Activated B cell treated with CpG ODN at 0.5 μM for 24 hours (primary cell): ENCODE data around the gene TRIM54. TPM values are rescaled to one million over a fixed set of nuclear protein-coding genes. Genes with fewer than 3 reads are reported as not detected.

Experiments used
- ATAC-seq: fragments of 200-7000 bp; cut with Tn5 transposase; one replicate; pipeline ENCODE4 v1.10.0; 2021; ENCODE audit warnings: low read depth, mild to moderate bottlenecking, moderate library complexity
- CTCF ChIA-PET: fragments of 350-600 bp; sonication (Branson Sonifier 250); formaldehyde crosslinking; loops from one replicate; lab custom pipeline; 2021; ENCODE audit warnings: antibody characterized with exemption; lab: Charles Lee
- POLR2A ChIA-PET: fragments of 350-600 bp; sonication (Branson Sonifier 250); formaldehyde crosslinking; loops from one replicate; lab custom pipeline; 2021; ENCODE audit warnings: antibody characterized with exemption; lab: Charles Lee
- DNase-seq: peaks from one replicate; pipeline ENCODE4 v3.0.0; 2022
- H3K27ac Mint-ChIP-seq: one replicate; pipeline ENCODE4 v1.8.0; 2020; ENCODE audit warnings: mixed read lengths
- H3K27me3 Mint-ChIP-seq: one replicate; pipeline ENCODE4 v1.8.0; 2021; ENCODE audit warnings: mixed read lengths
- H3K36me3 Mint-ChIP-seq: one replicate; pipeline ENCODE4 v1.8.0; 2021; ENCODE audit warnings: low read depth, mixed read lengths
- H3K4me1 Mint-ChIP-seq: one replicate; pipeline ENCODE4 v1.8.0; 2021; ENCODE audit warnings: mixed read lengths
- H3K4me3 Mint-ChIP-seq: one replicate; pipeline ENCODE4 v1.8.0; 2020; ENCODE audit warnings: mild to moderate bottlenecking, mixed read lengths
- H3K9me3 Mint-ChIP-seq: one replicate; pipeline ENCODE4 v1.8.0; 2020; ENCODE audit warnings: mixed read lengths
- intact Hi-C: fragments of 100-400 bp; cut with micrococcal nuclease; formaldehyde crosslinking; loops from one replicate; pipeline ENCODE4 v1.15.1; 2024
- total RNA-seq: library from RNA; stranded (reverse); gene quantifications from 2 replicates; pipeline ENCODE4 v1.2.3, GENCODE V29; 2022
- TF ChIP-seq, protein P1 (sequence below): fragments of 200-600 bp; IDR thresholded peaks from one replicate; pipeline ENCODE4 v1.8.0; 2022; ENCODE audit warnings: antibody characterized with exemption, mild to moderate bottlenecking

Gene TRIM54
- total RNA-seq, 1 donor from 2014 or later, result not detected

- ChIA-PET POLR2A (no interaction called here), CTCF (no interaction called here)
- Mint-ChIP-seq H3K36me3 (no peaks in the 10 kb centered on the region), H3K27me3 (peaks cover 10% of the 10 kb centered on the region), H3K27ac (no peak within 1 kb of the TSS), H3K4me1 (peaks cover 5% of the 10 kb centered on the region), H3K9me3 (no peaks in the 10 kb centered on the region), H3K4me3 (no peak within 1 kb of the TSS)
- TF ChIP-seq, protein P1, sequence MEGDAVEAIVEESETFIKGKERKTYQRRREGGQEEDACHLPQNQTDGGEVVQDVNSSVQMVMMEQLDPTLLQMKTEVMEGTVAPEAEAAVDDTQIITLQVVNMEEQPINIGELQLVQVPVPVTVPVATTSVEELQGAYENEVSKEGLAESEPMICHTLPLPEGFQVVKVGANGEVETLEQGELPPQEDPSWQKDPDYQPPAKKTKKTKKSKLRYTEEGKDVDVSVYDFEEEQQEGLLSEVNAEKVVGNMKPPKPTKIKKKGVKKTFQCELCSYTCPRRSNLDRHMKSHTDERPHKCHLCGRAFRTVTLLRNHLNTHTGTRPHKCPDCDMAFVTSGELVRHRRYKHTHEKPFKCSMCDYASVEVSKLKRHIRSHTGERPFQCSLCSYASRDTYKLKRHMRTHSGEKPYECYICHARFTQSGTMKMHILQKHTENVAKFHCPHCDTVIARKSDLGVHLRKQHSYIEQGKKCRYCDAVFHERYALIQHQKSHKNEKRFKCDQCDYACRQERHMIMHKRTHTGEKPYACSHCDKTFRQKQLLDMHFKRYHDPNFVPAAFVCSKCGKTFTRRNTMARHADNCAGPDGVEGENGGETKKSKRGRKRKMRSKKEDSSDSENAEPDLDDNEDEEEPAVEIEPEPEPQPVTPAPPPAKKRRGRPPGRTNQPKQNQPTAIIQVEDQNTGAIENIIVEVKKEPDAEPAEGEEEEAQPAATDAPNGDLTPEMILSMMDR, result no peak
- no peak for ATAC-seq
- DNase-seq, result no peak
- intact Hi-C loops, result no loop called here
These were observed 6.7 kb upstream of the TRIM54 start, which contains the start of gene DNAJC5G for GRCh38 chr2:27275211-27276150. DNAJC5G (plus strand) TSS chr2:27275433; CDS start chr2:27276729, 1,296 bp downstream.

GRCh38 chr2:27278010-27278409 lies 4.2 kb upstream of the TRIM54 start:
- H3K27me3 Mint-ChIP-seq, result peaks cover 19% of the 10 kb centered on the region
- no peaks in the 10 kb centered on the region for H3K9me3 Mint-ChIP-seq
- no peak overlapping the region for H3K27ac Mint-ChIP-seq
- ChIA-PET CTCF (interaction anchor here (0.9 to 3.3 kb wide), 3 partner anchors 25 to 252 kb away, joined by 3 to 12 read pairs (median 11); no protein-coding TSS in a partner anchor), POLR2A (no interaction called here)
- no peaks in the 10 kb centered on the region for H3K36me3 Mint-ChIP-seq
- DNase-seq, result no peak
- H3K4me3 Mint-ChIP-seq, result no peak overlapping the region
- TF ChIP-seq, protein P1, result no peak
- peaks cover 5% of the 10 kb centered on the region for H3K4me1 Mint-ChIP-seq
- intact Hi-C loops, result no loop called here
- ATAC-seq, result no peak

GRCh38 chr2:27280826-27281225 lies 1.4 kb upstream of the TRIM54 start:
- CTCF ChIA-PET, result interaction anchor here (0.6 to 6.6 kb wide), 13 partner anchors 9 to 321 kb away, joined by 3 to 100 read pairs (median 11); partner anchors contain the start of gene PREB
- peaks cover 18% of the 10 kb centered on the region for H3K27me3 Mint-ChIP-seq
- DNase-seq (no peak), ATAC-seq (no peak)
- intact Hi-C loops, result loop anchor here (1.0 to 5.0 kb wide), 7 partner anchors 31 to 435 kb away; partner anchors contain the start of genes KHK and MPV17
- H3K4me3 Mint-ChIP-seq, result no peak overlapping the region
- POLR2A ChIA-PET, result interaction anchor here (0.5 to 1.1 kb wide), 2 partner anchors 12 to 18 kb away, joined by 4 read pairs; partner anchors contain the start of gene SLC30A3
- H3K27ac Mint-ChIP-seq, result no peak overlapping the region
- no peaks in the 10 kb centered on the region for H3K36me3 Mint-ChIP-seq
- TF ChIP-seq, protein P1, result no peak
- H3K9me3 Mint-ChIP-seq, result no peaks in the 10 kb centered on the region
- peaks cover 5% of the 10 kb centered on the region for H3K4me1 Mint-ChIP-seq

DNA sequence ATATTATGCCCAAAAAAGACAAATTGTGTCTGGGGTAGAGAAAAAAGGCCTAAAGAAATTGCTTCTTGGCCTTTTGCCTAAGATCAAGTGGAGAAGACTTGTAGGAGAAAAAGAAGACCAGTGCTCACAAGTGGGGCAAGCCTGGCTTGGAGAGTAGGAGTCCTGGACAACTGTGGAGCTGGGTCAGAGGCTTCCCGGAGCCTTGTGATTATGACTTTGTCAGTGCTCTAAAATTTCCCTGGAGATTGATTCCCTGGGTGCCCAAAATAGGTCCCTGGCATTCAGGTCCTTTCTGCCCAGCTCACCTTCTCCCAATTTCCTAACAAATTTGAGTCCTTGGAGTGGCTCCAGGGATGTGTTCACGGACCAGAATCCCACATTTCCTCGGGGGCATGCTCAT lies 787 bp upstream of the TRIM54 start:
- ATAC-seq (no peak), DNase-seq (no peak)
- TF ChIP-seq, protein P1, result no peak
- Mint-ChIP-seq H3K36me3 (no peaks in the 10 kb centered on the region), H3K27me3 (peaks cover 21% of the 10 kb centered on the region), H3K4me3 (no peak overlapping the region), H3K27ac (no peak overlapping the region), H3K4me1 (peaks cover 5% of the 10 kb centered on the region), H3K9me3 (no peaks in the 10 kb centered on the region)
- intact Hi-C loops, result loop anchor here (5.0 kb wide), 1 partner anchor 109 kb away; no protein-coding TSS in a partner anchor
- ChIA-PET CTCF (interaction anchor here (1.6 to 6.6 kb wide), 5 partner anchors 21 to 318 kb away, joined by 3 to 100 read pairs (median 14); no protein-coding TSS in a partner anchor), POLR2A (no interaction called here)

DNA sequence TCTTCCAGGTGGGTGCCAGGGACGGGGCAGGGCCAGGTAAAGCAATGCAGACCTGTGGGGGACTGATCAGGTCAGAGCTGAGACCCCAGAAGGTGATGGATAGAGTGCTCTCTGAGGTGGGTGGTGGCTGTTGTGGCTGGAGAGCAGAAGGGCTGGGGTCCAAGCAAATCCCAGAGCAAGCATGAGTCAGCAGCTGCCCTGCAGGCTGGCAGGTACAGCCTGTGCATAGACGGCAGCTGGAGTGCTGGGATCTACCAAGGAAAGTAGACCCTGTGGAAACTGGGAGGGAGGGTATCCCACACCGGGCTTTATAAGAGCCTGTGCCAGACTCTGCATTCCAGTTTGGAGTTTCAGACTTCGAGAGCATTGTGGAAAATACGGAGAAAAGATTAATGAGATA lies 663 bp downstream of the TRIM54 start:
- intact Hi-C loops, result loop anchor here (5.0 kb wide), 1 partner anchor 111 kb away; no protein-coding TSS in a partner anchor

More for the DNA sequence above, 663 bp downstream of the TRIM54 start:
- TF ChIP-seq, protein P1, result no peak
- CTCF ChIA-PET, result interaction anchor here (1.2 to 6.6 kb wide), 4 partner anchors 20 to 437 kb away, joined by 3 to 100 read pairs (median 10); no protein-coding TSS in a partner anchor
- H3K4me1 Mint-ChIP-seq, result peaks cover 5% of the 10 kb centered on the region
- POLR2A ChIA-PET, result no interaction called here
- no peak overlapping the region for H3K4me3 Mint-ChIP-seq
- ATAC-seq (no peak), DNase-seq (no peak)
- no peaks in the 10 kb centered on the region for H3K36me3 Mint-ChIP-seq
- peaks cover 19% of the 10 kb centered on the region for H3K27me3 Mint-ChIP-seq
- H3K9me3 Mint-ChIP-seq, result no peaks in the 10 kb centered on the region
- no peak overlapping the region for H3K27ac Mint-ChIP-seq
